Naive thymus-derived CD4-positive, alpha-beta T cell (primary cell): ENCODE measurements around the gene ADAT3. TPM values are rescaled to one million over a fixed set of nuclear protein-coding genes. Genes with fewer than 3 reads are reported as not detected.

ENCODE experiments used
- ATAC-seq: fragments of 150-1000 bp; cut with Tn5 transposase; 2 replicates; pipeline ENCODE4 v1.10.0; 2021; ENCODE audit warnings: mild to moderate bottlenecking, moderate library complexity
- CTCF ChIA-PET: fragments of 350-600 bp; sonication (Branson Sonifier 250); formaldehyde crosslinking; loops from one replicate; lab custom pipeline; 2021; ENCODE audit warnings: antibody characterized with exemption; lab: Charles Lee
- POLR2A ChIA-PET: fragments of 350-600 bp; sonication (Branson Sonifier 250); formaldehyde crosslinking; loops from one replicate; lab custom pipeline; 2021; ENCODE audit warnings: antibody characterized with exemption, inconsistent platforms; lab: Charles Lee
- DNase-seq, 9 donors: peaks; one replicate each; pipeline versions ENCODE4 v3.0.0 to v3.0.0-alpha.2; 2020 to 2022; ENCODE audit warnings: mixed read lengths in 1 of 9
- H3K27ac ChIP-seq: one replicate; pipeline ENCODE4 v1.7.0; 2013; ENCODE audit warnings: mild to moderate bottlenecking, low read depth, low read length, moderate library complexity
- H3K27me3 ChIP-seq, 2 donors: one replicate each; pipeline ENCODE4 v1.7.0; 2013; ENCODE audit warnings: low read length in 2 of 2, mild to moderate bottlenecking in 2 of 2, moderate library complexity in 2 of 2; ENCODE audit not compliant: control insufficient read depth in 2 of 2, insufficient read depth in 2 of 2
- H3K36me3 ChIP-seq, 3 experiments: 1 replicate in 2 of 3; 2 replicates in 1 of 3; pipeline ENCODE4 v1.7.0; 2013; ENCODE audit warnings: low read length in 3 of 3, mild to moderate bottlenecking in 3 of 3, moderate library complexity in 1 of 3; ENCODE audit not compliant: insufficient read depth in 3 of 3, control insufficient read depth in 2 of 3
- H3K4me1 ChIP-seq, 2 donors: one replicate each; pipeline ENCODE4 v1.7.0; 2013; ENCODE audit warnings: low read length in 2 of 2, mild to moderate bottlenecking in 2 of 2, moderate library complexity in 1 of 2; ENCODE audit not compliant: control insufficient read depth in 2 of 2, insufficient read depth in 2 of 2
- H3K4me3 ChIP-seq: 2 replicates; pipeline ENCODE4 v1.7.0; 2013; ENCODE audit warnings: mild to moderate bottlenecking, low read length
- H3K9me3 ChIP-seq, 3 experiments: 1 replicate in 2 of 3; 2 replicates in 1 of 3; pipeline ENCODE4 v1.7.0; 2013; ENCODE audit warnings: low read length in 3 of 3; ENCODE audit not compliant: control insufficient read depth in 2 of 3
- H3K27ac Mint-ChIP-seq, 9 donors: one replicate each; pipeline ENCODE4 v1.8.0; 2020 to 2022; ENCODE audit warnings: mixed read lengths in 9 of 9, mild to moderate bottlenecking in 8 of 9, moderate library complexity in 5 of 9, inconsistent platforms in 2 of 9
- H3K27me3 Mint-ChIP-seq, 5 donors: one replicate each; pipeline ENCODE4 v1.8.0; 2021 to 2022; ENCODE audit warnings: mixed read lengths in 5 of 5, mild to moderate bottlenecking in 1 of 5
- H3K36me3 Mint-ChIP-seq, 5 donors: one replicate each; pipeline ENCODE4 v1.8.0; 2020 to 2022; ENCODE audit warnings: mixed read lengths in 5 of 5, mild to moderate bottlenecking in 3 of 5, inconsistent platforms in 1 of 5
- H3K4me1 Mint-ChIP-seq, 7 donors: one replicate each; pipeline ENCODE4 v1.8.0; 2020 to 2022; ENCODE audit warnings: mixed read lengths in 7 of 7, mild to moderate bottlenecking in 3 of 7, inconsistent platforms in 1 of 7
- H3K4me3 Mint-ChIP-seq, 10 donors: one replicate each; pipeline ENCODE4 v1.8.0; 2020 to 2022; ENCODE audit warnings: mild to moderate bottlenecking in 10 of 10, mixed read lengths in 10 of 10, moderate library complexity in 6 of 10, inconsistent platforms in 2 of 10
- H3K9me3 Mint-ChIP-seq, 11 donors: one replicate each; pipeline ENCODE4 v1.8.0; 2020 to 2022; ENCODE audit warnings: mixed read lengths in 11 of 11, mild to moderate bottlenecking in 4 of 11, inconsistent platforms in 1 of 11, moderate library complexity in 1 of 11
- intact Hi-C, 2 donors: fragments of 100-400 bp; cut with micrococcal nuclease; formaldehyde crosslinking; loops; one replicate each; pipeline ENCODE4 v1.15.1; 2023
- polyA plus RNA-seq, 2 donors: library from polyadenylated mRNA; unstranded; fragments of 300-500 nt; fragmentation: Illumina TruSeq; gene quantifications; one replicate each; pipeline ENCODE4 v1.2.3, GENCODE V29; 2021
- total RNA-seq, 6 experiments: library from RNA in 5 of 6; stranded (reverse) in 5 of 6; gene quantifications; 1 replicate in 5 of 6; 2 replicates in 1 of 6; pipeline ENCODE4 v1.2.3 and lab custom pipeline; 2021 to 2026

ADAT3 gene
- total and polyA plus RNA-seq, 7 experiments from 2014 or later, result 2.2 to 13.5 (median 5.9) TPM

GRCh38 chr19:1906985-1907562 is 1.9 kb downstream of the ADAT3 start:
- intact Hi-C loops, result no loop called here
- CTCF ChIA-PET, result no interaction called here
- Mint-ChIP-seq H3K27ac (peak overlapping the region in 1 of 9 donors; percentile 49), H3K36me3 (peaks cover 0 to 4% (median 0%) of the 10 kb centered on the region in 5 donors), H3K4me3 (peak overlapping the region in 5 of 10 donors; percentile 14 to 93 (median 47)), H3K4me1 (peaks cover 15 to 60% (median 39%) of the 10 kb centered on the region in 7 donors), H3K27me3 (no peaks in the 10 kb centered on the region), H3K9me3 (peaks cover 0 to 2% (median 0%) of the 10 kb centered on the region in 11 donors)
- H3K36me3 ChIP-seq, result peaks cover 0 to 3% (median 0%) of the 10 kb centered on the region in 3 experiments
- no peaks in the 10 kb centered on the region for H3K27me3 ChIP-seq
- no peaks in the 10 kb centered on the region for H3K9me3 ChIP-seq
- H3K27ac ChIP-seq, result no peak overlapping the region
- H3K4me1 ChIP-seq, result peaks cover 10% of the 10 kb centered on the region in 2 donors
- no peak for DNase-seq
- H3K4me3 ChIP-seq, result no peak overlapping the region
- POLR2A ChIA-PET, result interaction anchor here (2.3 kb wide), 1 partner anchor 31 kb away, joined by 5 read pairs; no protein-coding TSS in a partner anchor
- no peak for ATAC-seq

- no peak for ATAC-seq
- H3K36me3 Mint-ChIP-seq, result peaks cover 0 to 4% (median 0%) of the 10 kb centered on the region in 5 donors
- no peaks in the 10 kb centered on the region for H3K27me3 ChIP-seq
- no peaks in the 10 kb centered on the region for H3K27me3 Mint-ChIP-seq
- no peak overlapping the region for H3K27ac Mint-ChIP-seq
- ChIA-PET POLR2A (interaction anchor here (0.5 to 2.3 kb wide), 2 partner anchors 16 to 32 kb away, joined by 5 read pairs; no protein-coding TSS in a partner anchor), CTCF (no interaction called here)
- DNase-seq, result no peak
- H3K36me3 ChIP-seq, result peaks cover 0 to 8% (median 0%) of the 10 kb centered on the region in 3 experiments
- H3K4me1 Mint-ChIP-seq, result peaks cover 15 to 56% (median 38%) of the 10 kb centered on the region in 7 donors
- no peaks in the 10 kb centered on the region for H3K9me3 ChIP-seq
- H3K4me3 Mint-ChIP-seq, result peak overlapping the region in 1 of 10 donors; percentile 50
- H3K9me3 Mint-ChIP-seq, result peaks cover 0 to 2% (median 0%) of the 10 kb centered on the region in 11 donors
- H3K4me1 ChIP-seq, result peaks cover 10% of the 10 kb centered on the region in 2 donors
- H3K27ac ChIP-seq, result no peak overlapping the region
- H3K4me3 ChIP-seq, result no peak overlapping the region
- intact Hi-C loops, result no loop called here
Measured at GRCh38 chr19:1907563-1908363, 2.6 kb downstream of the ADAT3 start.

GRCh38 chr19:1908364-1908678 is 3.1 kb downstream of the ADAT3 start:
- DNase-seq, result no peak
- no peak for ATAC-seq
- no peaks in the 10 kb centered on the region for H3K27me3 Mint-ChIP-seq
- peaks cover 11 to 51% (median 32%) of the 10 kb centered on the region in 7 donors for H3K4me1 Mint-ChIP-seq
- Histone ChIP-seq H3K4me3 (no peak overlapping the region), H3K4me1 (peaks cover 10% of the 10 kb centered on the region in 2 donors), H3K9me3 (no peaks in the 10 kb centered on the region), H3K27ac (no peak overlapping the region), H3K27me3 (no peaks in the 10 kb centered on the region), H3K36me3 (peaks cover 0 to 14% (median 0%) of the 10 kb centered on the region in 3 experiments)
- peaks cover 0 to 2% (median 0%) of the 10 kb centered on the region in 11 donors for H3K9me3 Mint-ChIP-seq
- POLR2A ChIA-PET, result interaction anchor here (0.6 to 1.3 kb wide), 2 partner anchors 11 to 33 kb away, joined by 3 to 8 read pairs; no protein-coding TSS in a partner anchor
- no peak overlapping the region for H3K4me3 Mint-ChIP-seq
- intact Hi-C loops, result no loop called here
- peaks cover 0 to 4% (median 1%) of the 10 kb centered on the region in 5 donors for H3K36me3 Mint-ChIP-seq
- no peak overlapping the region for H3K27ac Mint-ChIP-seq
- CTCF ChIA-PET, result no interaction called here

GRCh38 chr19:1909761-1910080 is 4.5 kb downstream of the ADAT3 start:
- H3K4me3 Mint-ChIP-seq, result peak overlapping the region in 1 of 10 donors; percentile 23
- Histone ChIP-seq H3K9me3 (no peaks in the 10 kb centered on the region), H3K36me3 (peaks cover 0 to 23% (median 0%) of the 10 kb centered on the region in 3 experiments), H3K27me3 (no peaks in the 10 kb centered on the region), H3K4me3 (no peak overlapping the region), H3K4me1 (peaks cover 6 to 7% of the 10 kb centered on the region in 2 donors), H3K27ac (no peak overlapping the region)
- no peaks in the 10 kb centered on the region for H3K27me3 Mint-ChIP-seq
- DNase-seq (no peak), ATAC-seq (no peak)
- H3K27ac Mint-ChIP-seq, result peak overlapping the region in 1 of 9 donors; percentile 60
- H3K4me1 Mint-ChIP-seq, result peaks cover 6 to 37% (median 20%) of the 10 kb centered on the region in 7 donors
- intact Hi-C loops, result no loop called here
- H3K9me3 Mint-ChIP-seq, result peaks cover 0 to 2% (median 0%) of the 10 kb centered on the region in 11 donors
- H3K36me3 Mint-ChIP-seq, result peaks cover 0 to 4% (median 2%) of the 10 kb centered on the region in 5 donors
- ChIA-PET CTCF (interaction anchor here (0.6 kb wide), 1 partner anchor 20 kb away, joined by 3 read pairs; no protein-coding TSS in a partner anchor), POLR2A (interaction anchor here (1.3 kb wide), 1 partner anchor 35 kb away, joined by 3 read pairs; no protein-coding TSS in a partner anchor)

- intact Hi-C loops, result no loop called here
- ChIA-PET POLR2A (no interaction called here), CTCF (interaction anchor here (0.6 kb wide), 1 partner anchor 19 kb away, joined by 3 read pairs; no protein-coding TSS in a partner anchor)
- H3K9me3 Mint-ChIP-seq, result peaks cover 0 to 2% (median 0%) of the 10 kb centered on the region in 11 donors
- no peak overlapping the region for H3K4me3 ChIP-seq
- H3K4me1 ChIP-seq, result peaks cover 4 to 6% of the 10 kb centered on the region in 2 donors
- ATAC-seq, result no peak
- H3K4me1 Mint-ChIP-seq, result peaks cover 6 to 32% (median 20%) of the 10 kb centered on the region in 7 donors
- H3K4me3 Mint-ChIP-seq, result peak overlapping the region in 5 of 10 donors; percentile 11 to 42 (median 29)
- peaks cover 0 to 4% (median 2%) of the 10 kb centered on the region in 5 donors for H3K36me3 Mint-ChIP-seq
- H3K9me3 ChIP-seq, result no peaks in the 10 kb centered on the region
- peaks cover 0 to 23% (median 0%) of the 10 kb centered on the region in 3 experiments for H3K36me3 ChIP-seq
- DNase-seq, result no peak
- H3K27me3 Mint-ChIP-seq, result no peaks in the 10 kb centered on the region
- no peak overlapping the region for H3K27ac ChIP-seq
- no peaks in the 10 kb centered on the region for H3K27me3 ChIP-seq
- H3K27ac Mint-ChIP-seq, result peak overlapping the region in 5 of 9 donors; percentile 33 to 74 (median 60)
Measured at GRCh38 chr19:1910177-1910576, 5.0 kb downstream of the ADAT3 start.

GRCh38 chr19:1911098-1911497 is 5.9 kb downstream of the ADAT3 start:
- intact Hi-C loops, result no loop called here
- peaks cover 6 to 26% (median 15%) of the 10 kb centered on the region in 7 donors for H3K4me1 Mint-ChIP-seq
- DNase-seq (no peak), ATAC-seq (no peak)
- H3K27ac ChIP-seq, result no peak overlapping the region
- H3K36me3 Mint-ChIP-seq, result peaks cover 0 to 4% (median 2%) of the 10 kb centered on the region in 5 donors
- H3K4me3 ChIP-seq, result no peak overlapping the region
- no peaks in the 10 kb centered on the region for H3K9me3 ChIP-seq
- H3K4me3 Mint-ChIP-seq, result no peak overlapping the region
- H3K27me3 ChIP-seq, result no peaks in the 10 kb centered on the region
- POLR2A ChIA-PET, result no interaction called here
- peaks cover 0 to 23% (median 0%) of the 10 kb centered on the region in 3 experiments for H3K36me3 ChIP-seq
- peak overlapping the region in 1 of 9 donors; percentile 31 for H3K27ac Mint-ChIP-seq
- CTCF ChIA-PET, result no interaction called here
- no peaks in the 10 kb centered on the region for H3K9me3 Mint-ChIP-seq
- no peaks in the 10 kb centered on the region for H3K27me3 Mint-ChIP-seq
- peaks cover 0 to under 1% of the 10 kb centered on the region in 2 donors for H3K4me1 ChIP-seq
